CD4-positive, alpha-beta T cell (primary cell): ENCODE data around the gene PRMT9. TPM values are rescaled to one million over a fixed set of nuclear protein-coding genes. Genes with fewer than 3 reads are reported as not detected.

Experiments
- ATAC-seq: fragments of 200-7000 bp; cut with Tn5 transposase; one replicate; pipeline ENCODE4 v1.10.0; 2022; ENCODE audit warnings: mild to moderate bottlenecking; ENCODE audit not compliant: poor library complexity
- CTCF ChIA-PET: fragments of 350-600 bp; sonication (Branson Sonifier 250); formaldehyde crosslinking; loops from one replicate; lab custom pipeline; 2021; ENCODE audit warnings: antibody characterized with exemption, inconsistent platforms; lab: Charles Lee
- POLR2A ChIA-PET: fragments of 350-600 bp; sonication (Branson Sonifier 250); formaldehyde crosslinking; loops from one replicate; lab custom pipeline; 2021; ENCODE audit warnings: antibody characterized with exemption, inconsistent platforms; lab: Charles Lee
- DNase-seq, 14 experiments: peaks; one replicate each; pipeline ENCODE4 v3.0.0-alpha.2; 2013 to 2020; ENCODE audit warnings: mixed read lengths in 2 of 14
- H3K27ac ChIP-seq, 2 donors: one replicate each; pipeline versions ENCODE4 v1.5.1 to v1.7.0; 2013; ENCODE audit warnings: low read length in 2 of 2, low read depth in 1 of 2, mild to moderate bottlenecking in 1 of 2
- H3K27me3 ChIP-seq, 2 experiments: 1 replicate in 1 of 2; 2 replicates in 1 of 2; pipeline versions ENCODE4 v1.6.1 to v1.7.0; 2013; ENCODE audit warnings: low read length in 2 of 2, control low read depth in 1 of 2, mild to moderate bottlenecking in 1 of 2, moderate library complexity in 1 of 2; ENCODE audit not compliant: insufficient read depth in 2 of 2, control insufficient read depth in 1 of 2
- H3K36me3 ChIP-seq: one replicate; pipeline ENCODE4 v1.6.1; 2013; ENCODE audit warnings: low read length, control low read depth; ENCODE audit not compliant: insufficient read depth
- H3K4me1 ChIP-seq: one replicate; pipeline ENCODE4 v1.6.1; 2013; ENCODE audit warnings: low read length, control low read depth; ENCODE audit not compliant: insufficient read depth
- H3K4me3 ChIP-seq: one replicate; pipeline ENCODE4 v1.5.1; 2013; ENCODE audit warnings: mild to moderate bottlenecking, low read length, moderate library complexity
- H3K9me3 ChIP-seq, 2 experiments: 1 replicate in 1 of 2; 2 replicates in 1 of 2; pipeline versions ENCODE4 v1.6.1 to v1.7.0; 2013; ENCODE audit warnings: low read length in 2 of 2, mild to moderate bottlenecking in 2 of 2, control low read depth in 1 of 2, moderate library complexity in 1 of 2; ENCODE audit not compliant: control insufficient read depth in 1 of 2, insufficient read depth in 1 of 2
- H3K27ac Mint-ChIP-seq: one replicate; pipeline ENCODE4 v1.8.0; 2020; ENCODE audit warnings: mixed read lengths
- H3K27me3 Mint-ChIP-seq: one replicate; pipeline ENCODE4 v1.8.0; 2021; ENCODE audit warnings: mixed read lengths
- H3K36me3 Mint-ChIP-seq: one replicate; pipeline ENCODE4 v1.8.0; 2021; ENCODE audit warnings: low read depth, mixed read lengths
- H3K4me1 Mint-ChIP-seq: one replicate; pipeline ENCODE4 v1.8.0; 2021; ENCODE audit warnings: low read depth, mixed read lengths
- H3K4me3 Mint-ChIP-seq: one replicate; pipeline ENCODE4 v1.8.0; 2020; ENCODE audit warnings: mild to moderate bottlenecking, mixed read lengths
- H3K9me3 Mint-ChIP-seq: one replicate; pipeline ENCODE4 v1.8.0; 2020; ENCODE audit warnings: mixed read lengths
- CTCF ChIP-seq: fragments of 200-600 bp; IDR thresholded peaks from one replicate; pipeline ENCODE4 v1.8.0; 2022; ENCODE audit warnings: antibody characterized with exemption, mild to moderate bottlenecking
- intact Hi-C, 2 experiments: fragments of 100-400 bp; cut with DNase I in 1 of 2; cut with micrococcal nuclease in 1 of 2; formaldehyde crosslinking; loops; one replicate each; pipeline versions ENCODE4 v1.15.1 to v1.9.0; 2023 to 2025; cut with DNase I, micrococcal nuclease
- total RNA-seq, 174 experiments: library from RNA in 2 of 174; stranded (reverse) in 2 of 174; gene quantifications; one replicate each; pipeline ENCODE4 v1.2.3 and lab custom pipeline; 2021 to 2026

PRMT9 gene
- total RNA-seq, 2 experiments from 2014 or later, result 21.0 to 21.1 TPM

- H3K27ac ChIP-seq, result no peak overlapping the region
- POLR2A ChIA-PET, result interaction anchor here (1.0 kb wide), 1 partner anchor 20 kb away, joined by 3 read pairs; the partner anchor contains the start of gene TMEM184C
- no peak overlapping the region for H3K27ac Mint-ChIP-seq
- H3K4me3 Mint-ChIP-seq, result no peak overlapping the region
- H3K27me3 ChIP-seq, result peaks cover 0 to 3% of the 10 kb centered on the region in 2 experiments
- H3K36me3 Mint-ChIP-seq, result no peaks in the 10 kb centered on the region
- H3K4me1 ChIP-seq, result peaks cover 6% of the 10 kb centered on the region
- no peaks in the 10 kb centered on the region for H3K4me1 Mint-ChIP-seq
- DNase-seq (no peak), ATAC-seq (no peak)
- H3K36me3 ChIP-seq, result no peaks in the 10 kb centered on the region
- no peaks in the 10 kb centered on the region for H3K9me3 ChIP-seq
- no peak for TF ChIP-seq CTCF
- no peaks in the 10 kb centered on the region for H3K9me3 Mint-ChIP-seq
- intact Hi-C loops, result loop anchor here in 1 of 2 experiments (5.0 to 10.0 kb wide), 2 partner anchors 270 to 583 kb away; no protein-coding TSS in a partner anchor
- CTCF ChIA-PET, result interaction anchor here (1.1 kb wide), 1 partner anchor 22 kb away, joined by 3 read pairs; no protein-coding TSS in a partner anchor
- no peak overlapping the region for H3K4me3 ChIP-seq
- H3K27me3 Mint-ChIP-seq, result peaks cover 4% of the 10 kb centered on the region
Observed at GRCh38 chr4:147597561-147597960, 86.4 kb downstream of the PRMT9 start.

- TF ChIP-seq CTCF, result no peak
- CTCF ChIA-PET, result interaction anchor here (1.1 kb wide), 1 partner anchor 23 kb away, joined by 3 read pairs; no protein-coding TSS in a partner anchor
- no peak overlapping the region for H3K4me3 Mint-ChIP-seq
- no peaks in the 10 kb centered on the region for H3K9me3 Mint-ChIP-seq
- H3K4me1 Mint-ChIP-seq, result no peaks in the 10 kb centered on the region
- no peaks in the 10 kb centered on the region for H3K9me3 ChIP-seq
- peaks cover 6% of the 10 kb centered on the region for H3K4me1 ChIP-seq
- H3K27ac ChIP-seq, result no peak overlapping the region
- intact Hi-C loops, result loop anchor here (1.0 to 10.0 kb wide), 3 partner anchors 270 to 582 kb away; no protein-coding TSS in a partner anchor
- H3K4me3 ChIP-seq, result no peak overlapping the region
- POLR2A ChIA-PET, result no interaction called here
- peaks cover 0 to 3% of the 10 kb centered on the region in 2 experiments for H3K27me3 ChIP-seq
- peaks cover 4% of the 10 kb centered on the region for H3K27me3 Mint-ChIP-seq
- no peak for DNase-seq
- H3K36me3 ChIP-seq, result no peaks in the 10 kb centered on the region
- no peak for ATAC-seq
- H3K27ac Mint-ChIP-seq, result no peak overlapping the region
- H3K36me3 Mint-ChIP-seq, result no peaks in the 10 kb centered on the region
Observed at GRCh38 chr4:147596981-147597380, 87.0 kb downstream of the PRMT9 start.

- intact Hi-C loops, result loop anchor here (1.0 to 10.0 kb wide), 3 partner anchors 271 to 582 kb away; no protein-coding TSS in a partner anchor
- ChIA-PET POLR2A (no interaction called here), CTCF (interaction anchor here (1.2 kb wide), 1 partner anchor 271 kb away, joined by 3 read pairs; no protein-coding TSS in a partner anchor)
- no peaks in the 10 kb centered on the region for H3K4me1 Mint-ChIP-seq
- no peaks in the 10 kb centered on the region for H3K36me3 Mint-ChIP-seq
- Histone ChIP-seq H3K4me1 (peaks cover 6% of the 10 kb centered on the region), H3K36me3 (no peaks in the 10 kb centered on the region), H3K27ac (no peak overlapping the region), H3K4me3 (no peak overlapping the region), H3K27me3 (peaks cover 0 to 3% of the 10 kb centered on the region in 2 experiments), H3K9me3 (no peaks in the 10 kb centered on the region)
- ATAC-seq (no peak), DNase-seq (peak in 1 of 14 experiments; percentile 3)
- H3K4me3 Mint-ChIP-seq, result no peak overlapping the region
- H3K27me3 Mint-ChIP-seq, result peaks cover 4% of the 10 kb centered on the region
- H3K9me3 Mint-ChIP-seq, result no peaks in the 10 kb centered on the region
- no peak overlapping the region for H3K27ac Mint-ChIP-seq
- no peak for TF ChIP-seq CTCF
Observed at GRCh38 chr4:147596377-147596776, 87.6 kb downstream of the PRMT9 start.
